ENCODE measurements around the gene CPN1.

DNA sequence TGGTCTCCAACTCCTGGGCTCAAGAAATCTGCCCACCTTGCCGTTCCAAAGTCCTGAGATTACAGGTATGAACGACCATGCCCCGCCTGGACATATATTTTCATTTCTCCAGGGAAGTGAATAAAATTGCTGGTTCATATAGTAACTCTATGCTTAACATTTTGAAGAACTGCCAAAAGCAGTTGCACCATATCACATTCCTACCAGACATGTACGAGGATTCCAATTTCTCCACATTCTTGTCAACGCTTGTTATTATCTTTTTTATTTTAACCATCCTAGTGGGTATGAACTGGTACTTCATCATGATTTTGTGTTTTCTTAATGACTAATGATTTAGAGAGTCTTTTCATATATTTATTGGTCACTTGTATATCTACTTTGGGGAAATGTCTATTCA is 21.9 kb upstream of the CPN1 start:
- TF ChIP-seq, protein P1, sequence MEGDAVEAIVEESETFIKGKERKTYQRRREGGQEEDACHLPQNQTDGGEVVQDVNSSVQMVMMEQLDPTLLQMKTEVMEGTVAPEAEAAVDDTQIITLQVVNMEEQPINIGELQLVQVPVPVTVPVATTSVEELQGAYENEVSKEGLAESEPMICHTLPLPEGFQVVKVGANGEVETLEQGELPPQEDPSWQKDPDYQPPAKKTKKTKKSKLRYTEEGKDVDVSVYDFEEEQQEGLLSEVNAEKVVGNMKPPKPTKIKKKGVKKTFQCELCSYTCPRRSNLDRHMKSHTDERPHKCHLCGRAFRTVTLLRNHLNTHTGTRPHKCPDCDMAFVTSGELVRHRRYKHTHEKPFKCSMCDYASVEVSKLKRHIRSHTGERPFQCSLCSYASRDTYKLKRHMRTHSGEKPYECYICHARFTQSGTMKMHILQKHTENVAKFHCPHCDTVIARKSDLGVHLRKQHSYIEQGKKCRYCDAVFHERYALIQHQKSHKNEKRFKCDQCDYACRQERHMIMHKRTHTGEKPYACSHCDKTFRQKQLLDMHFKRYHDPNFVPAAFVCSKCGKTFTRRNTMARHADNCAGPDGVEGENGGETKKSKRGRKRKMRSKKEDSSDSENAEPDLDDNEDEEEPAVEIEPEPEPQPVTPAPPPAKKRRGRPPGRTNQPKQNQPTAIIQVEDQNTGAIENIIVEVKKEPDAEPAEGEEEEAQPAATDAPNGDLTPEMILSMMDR (conservative IDR thresholded peaks at IDR 0.05; ENCODE audit: low read length), result no peak
- no peak for TF ChIP-seq EZH2phosphoT487 (IDR thresholded peaks at IDR 0.05; ENCODE audit: borderline replicate concordance)
